IPS-20b (cell line): ENCODE measurements around the gene RNASEL.

Experiments used
- H3K27ac ChIP-seq: one replicate; pipeline ENCODE4 v1.5.1; 2013; ENCODE audit warnings: low read length
- H3K27me3 ChIP-seq: 2 replicates; pipeline ENCODE4 v1.6.1; 2013; ENCODE audit warnings: mild to moderate bottlenecking, low read length, inconsistent platforms; ENCODE audit not compliant: insufficient read depth
- H3K36me3 ChIP-seq: 2 replicates; pipeline ENCODE4 v1.6.1; 2013; ENCODE audit warnings: low read depth, mild to moderate bottlenecking, inconsistent platforms, low read length, moderate library complexity; ENCODE audit not compliant: insufficient read depth
- H3K4me1 ChIP-seq: 2 replicates; pipeline ENCODE4 v1.6.1; 2013; ENCODE audit warnings: mild to moderate bottlenecking, control low read depth, inconsistent platforms, low read length, moderate library complexity; ENCODE audit not compliant: insufficient read depth
- H3K4me3 ChIP-seq: 2 replicates; pipeline ENCODE4 v1.5.1; 2013; ENCODE audit warnings: mild to moderate bottlenecking, low read length, inconsistent platforms
- H3K9ac ChIP-seq: 2 replicates; pipeline ENCODE4 v1.6.1; 2013; ENCODE audit warnings: low read depth, mild to moderate bottlenecking, inconsistent platforms, low read length, moderate library complexity
- H3K9me3 ChIP-seq: 2 replicates; pipeline ENCODE4 v1.6.1; 2013; ENCODE audit warnings: mild to moderate bottlenecking, low read depth, low read length, inconsistent platforms; ENCODE audit not compliant: insufficient read depth

The RNASEL gene

DNA sequence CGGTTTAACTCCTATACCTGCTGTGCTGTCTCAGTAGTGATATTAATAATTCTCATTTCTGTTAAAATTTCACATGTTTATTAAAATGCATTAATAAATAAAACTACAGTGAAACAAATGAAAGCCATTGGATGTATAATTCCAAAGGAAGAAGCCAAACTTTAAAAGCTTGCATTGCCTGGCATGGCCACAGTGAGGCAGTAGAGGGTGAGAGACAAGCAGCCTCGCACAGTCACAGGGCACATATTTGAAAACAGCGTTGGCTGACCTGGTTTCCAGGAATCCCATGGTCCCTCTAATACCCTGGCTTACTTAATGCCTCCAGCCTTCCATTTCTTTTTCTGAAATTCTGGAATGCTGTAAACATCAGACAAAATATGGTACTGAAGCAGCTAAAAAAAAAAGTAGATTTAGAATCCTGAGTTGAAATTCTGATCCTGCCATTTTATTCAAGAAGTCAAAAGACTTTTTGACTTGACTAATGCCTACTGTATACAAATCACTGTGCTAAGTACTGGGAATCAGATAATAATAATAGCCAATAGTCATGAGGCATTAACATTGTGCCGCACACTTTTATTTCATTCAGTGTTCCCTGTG is 6.7 kb upstream of the RNASEL start:
- H3K36me3 ChIP-seq: peaks cover 13% of the 10 kb centered on the region; the same call in 1 of the 2 replicates
- H3K4me1 ChIP-seq: no peaks in the 10 kb centered on the region
- H3K27me3 ChIP-seq: no peaks in the 10 kb centered on the region
- no peaks in the 10 kb centered on the region for H3K9me3 ChIP-seq
- H3K4me3 ChIP-seq: no peak overlapping the region
- no peak overlapping the region for H3K27ac ChIP-seq
- H3K9ac ChIP-seq: no peak overlapping the region

DNA sequence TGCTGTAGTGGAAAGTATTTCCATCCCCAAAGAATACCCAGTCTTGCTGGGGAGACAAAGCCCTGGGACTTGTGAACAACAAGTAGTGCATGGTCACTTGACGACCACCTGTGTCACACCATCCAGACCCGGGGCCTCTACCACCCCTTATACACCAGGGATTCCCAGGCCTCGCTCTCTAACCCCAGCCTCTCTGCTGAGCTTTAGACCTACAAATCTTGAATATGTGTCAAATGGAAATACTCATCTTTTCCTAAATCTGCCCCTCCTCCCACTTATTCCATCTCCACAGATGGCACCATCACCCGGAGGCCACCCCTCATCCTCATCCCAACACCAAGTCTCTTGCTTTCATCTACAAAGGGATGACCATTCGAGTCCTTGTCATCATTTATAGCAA is 875 bp upstream of the RNASEL start:
- Histone ChIP-seq H3K36me3 (no peaks in the 10 kb centered on the region), H3K27me3 (no peaks in the 10 kb centered on the region), H3K27ac (no peak overlapping the region)

DNA sequence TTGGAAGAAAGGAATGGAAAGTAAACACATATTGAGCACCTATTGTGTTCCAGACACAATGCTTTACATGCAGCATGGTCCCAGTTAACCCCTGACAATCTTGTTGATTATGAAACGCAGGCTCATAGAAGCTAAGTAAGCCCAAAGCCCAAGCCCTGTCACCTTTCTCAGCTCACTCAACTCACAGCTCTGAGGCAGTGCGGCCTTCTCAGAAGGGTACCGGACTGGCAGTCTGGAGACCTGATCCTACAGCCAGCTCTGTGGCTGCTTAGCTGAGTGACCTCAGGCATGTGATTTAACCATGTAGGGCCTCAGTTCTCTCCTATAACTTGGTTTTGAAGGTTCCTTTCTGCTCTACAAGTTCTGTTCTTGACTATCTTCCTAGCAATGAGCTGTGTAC is 464 bp upstream of the RNASEL start:
- H3K36me3 ChIP-seq: no peaks in the 10 kb centered on the region
- no peaks in the 10 kb centered on the region for H3K27me3 ChIP-seq
- H3K27ac ChIP-seq: no peak overlapping the region
- peak overlapping the region; percentile 43; the same call in 1 of the 2 replicates for H3K9ac ChIP-seq
- H3K9me3 ChIP-seq: no peaks in the 10 kb centered on the region
- H3K4me1 ChIP-seq: peaks cover 13% of the 10 kb centered on the region
- H3K4me3 ChIP-seq: peak overlapping the region; percentile 67

More for the DNA sequence above, 875 bp upstream of the RNASEL start:
- Histone ChIP-seq H3K9ac (no peak overlapping the region), H3K4me1 (peaks cover 13% of the 10 kb centered on the region), H3K9me3 (no peaks in the 10 kb centered on the region), H3K4me3 (no peak overlapping the region)

DNA sequence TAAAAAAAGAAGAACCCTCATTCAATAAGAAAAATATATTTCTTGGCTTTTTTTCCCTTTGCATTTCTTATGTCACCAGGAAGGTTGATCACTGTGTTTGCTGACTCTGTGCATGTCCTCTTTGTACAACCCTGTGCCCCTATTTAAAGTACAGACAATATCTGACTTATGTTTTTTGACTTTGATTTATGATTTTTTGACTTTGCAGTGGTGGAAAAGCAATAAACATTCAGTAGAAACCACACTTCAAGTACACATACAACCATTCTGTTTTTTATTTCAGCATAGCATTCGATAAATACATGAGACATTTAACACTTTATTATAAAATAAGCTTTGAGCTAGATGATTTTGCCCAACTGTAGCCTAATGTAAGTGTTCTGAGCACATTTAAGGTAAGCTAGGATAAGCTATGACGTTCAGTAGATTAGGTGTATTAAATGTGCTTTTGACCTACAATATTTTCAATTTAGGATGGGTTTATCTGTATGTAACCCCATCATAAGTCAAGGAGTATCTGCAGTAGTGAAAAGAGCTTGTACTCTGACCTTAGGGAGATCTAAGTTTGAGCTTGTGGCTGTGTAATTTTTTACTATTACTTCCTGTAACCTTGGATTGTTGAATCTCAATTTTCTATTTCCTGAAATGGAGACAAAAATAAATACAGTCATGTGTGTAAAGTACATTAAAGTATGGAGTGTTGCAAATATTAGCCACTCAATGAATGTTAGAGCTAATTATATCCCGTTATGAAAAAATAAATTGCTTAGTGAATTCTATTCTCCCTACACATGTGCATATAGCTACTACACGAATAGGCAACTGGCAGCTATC is 1.2 kb downstream of the RNASEL start:
- H3K36me3 ChIP-seq: no peaks in the 10 kb centered on the region
- H3K9me3 ChIP-seq: no peaks in the 10 kb centered on the region
- no peak overlapping the region for H3K9ac ChIP-seq
- H3K4me1 ChIP-seq: peaks cover 13% of the 10 kb centered on the region
- no peak overlapping the region for H3K27ac ChIP-seq
- peak overlapping the region; percentile 67 for H3K4me3 ChIP-seq
- H3K27me3 ChIP-seq: no peaks in the 10 kb centered on the region

DNA sequence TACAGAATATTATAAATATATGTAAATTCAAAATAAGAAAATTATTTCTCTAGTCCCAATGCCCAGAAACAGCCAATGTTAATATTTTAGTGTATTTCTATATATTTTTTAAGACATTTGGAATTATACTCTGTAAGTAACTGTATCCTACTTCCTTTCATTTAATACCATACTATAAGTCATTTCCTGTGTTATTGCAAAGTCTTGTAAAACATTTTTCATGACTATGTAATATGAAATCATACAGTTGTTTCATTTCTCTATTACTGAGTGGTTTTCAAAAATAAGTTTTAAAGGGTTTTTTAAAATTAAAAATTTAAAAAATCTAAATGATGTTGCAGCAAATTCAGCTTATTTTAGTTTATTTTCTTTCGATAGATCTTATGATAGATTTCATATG is 2.0 kb downstream of the RNASEL start:
- Histone ChIP-seq H3K9me3 (no peaks in the 10 kb centered on the region), H3K36me3 (no peaks in the 10 kb centered on the region), H3K9ac (no peak overlapping the region), H3K27me3 (no peaks in the 10 kb centered on the region), H3K27ac (no peak overlapping the region), H3K4me3 (no peak overlapping the region), H3K4me1 (peaks cover 13% of the 10 kb centered on the region)

DNA sequence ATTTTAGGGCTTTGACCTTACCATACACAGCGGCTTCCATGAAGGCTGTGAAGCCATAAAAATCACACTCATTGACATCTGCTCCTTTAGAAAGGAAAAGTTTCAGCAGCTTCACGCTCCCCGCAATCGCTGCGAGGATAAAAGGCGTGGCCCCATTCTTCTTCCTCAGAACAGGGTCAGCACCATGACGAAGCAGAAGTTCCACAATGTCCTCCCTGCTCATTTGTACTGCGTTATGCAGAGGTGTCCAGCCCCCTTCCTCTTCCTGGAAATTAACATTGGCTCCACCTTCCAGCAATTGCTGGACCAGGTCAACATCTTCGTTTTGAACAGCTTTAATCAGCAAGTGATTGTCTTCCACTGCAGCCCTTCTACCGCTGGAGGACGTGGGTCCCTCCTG is 2.7 kb downstream of the RNASEL start:
- peaks cover 13% of the 10 kb centered on the region for H3K4me1 ChIP-seq
- H3K9me3 ChIP-seq: no peaks in the 10 kb centered on the region
- no peaks in the 10 kb centered on the region for H3K36me3 ChIP-seq
- no peak overlapping the region for H3K9ac ChIP-seq
- H3K4me3 ChIP-seq: no peak overlapping the region
- no peak overlapping the region for H3K27ac ChIP-seq
- no peaks in the 10 kb centered on the region for H3K27me3 ChIP-seq

DNA sequence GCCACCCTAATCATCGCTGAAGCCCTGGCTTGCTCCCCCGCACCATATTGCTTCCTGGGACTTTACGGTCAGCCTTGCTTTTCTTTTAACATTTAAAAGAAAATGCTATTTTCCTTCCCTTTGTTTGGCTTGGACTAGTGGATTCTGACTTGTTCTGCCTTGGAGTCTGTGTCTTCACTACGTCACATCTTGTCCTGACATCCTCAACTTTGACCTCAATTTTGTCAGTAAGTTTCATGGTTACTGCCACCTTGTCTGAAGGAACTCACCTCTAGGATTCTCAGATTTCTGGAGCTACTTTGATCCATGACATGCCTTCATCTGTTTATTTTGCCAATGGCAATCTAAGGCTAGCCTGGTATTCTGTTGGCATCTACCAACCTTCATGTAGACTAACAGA is 4.3 kb downstream of the RNASEL start:
- Histone ChIP-seq H3K27me3 (no peaks in the 10 kb centered on the region), H3K4me1 (peaks cover 13% of the 10 kb centered on the region), H3K27ac (no peak overlapping the region), H3K36me3 (no peaks in the 10 kb centered on the region), H3K4me3 (no peak overlapping the region), H3K9me3 (no peaks in the 10 kb centered on the region), H3K9ac (no peak overlapping the region)

DNA sequence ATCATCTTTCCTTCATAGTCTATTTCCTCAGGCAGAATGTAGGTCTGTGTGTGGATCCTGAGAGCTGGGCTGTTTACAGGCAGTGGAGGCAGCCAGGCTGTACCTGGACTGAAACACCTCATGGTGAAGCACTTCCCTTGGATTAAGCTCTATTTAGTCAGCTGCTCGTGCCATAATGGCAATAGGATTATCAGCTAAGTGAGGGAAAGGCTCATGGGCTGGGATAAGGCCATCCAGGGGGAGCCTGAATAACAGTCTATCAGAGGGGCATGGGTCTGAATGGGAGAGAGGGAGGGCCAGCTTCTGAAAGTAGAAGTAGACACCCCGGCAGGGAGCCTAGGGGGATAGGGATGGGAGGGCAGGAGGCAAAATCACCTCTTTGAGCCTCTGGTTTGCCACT is 8.3 kb downstream of the RNASEL start:
- Histone ChIP-seq H3K4me1 (no peaks in the 10 kb centered on the region), H3K4me3 (no peak overlapping the region), H3K27me3 (no peaks in the 10 kb centered on the region), H3K9ac (no peak overlapping the region), H3K27ac (no peak overlapping the region), H3K9me3 (no peaks in the 10 kb centered on the region), H3K36me3 (no peaks in the 10 kb centered on the region)

DNA sequence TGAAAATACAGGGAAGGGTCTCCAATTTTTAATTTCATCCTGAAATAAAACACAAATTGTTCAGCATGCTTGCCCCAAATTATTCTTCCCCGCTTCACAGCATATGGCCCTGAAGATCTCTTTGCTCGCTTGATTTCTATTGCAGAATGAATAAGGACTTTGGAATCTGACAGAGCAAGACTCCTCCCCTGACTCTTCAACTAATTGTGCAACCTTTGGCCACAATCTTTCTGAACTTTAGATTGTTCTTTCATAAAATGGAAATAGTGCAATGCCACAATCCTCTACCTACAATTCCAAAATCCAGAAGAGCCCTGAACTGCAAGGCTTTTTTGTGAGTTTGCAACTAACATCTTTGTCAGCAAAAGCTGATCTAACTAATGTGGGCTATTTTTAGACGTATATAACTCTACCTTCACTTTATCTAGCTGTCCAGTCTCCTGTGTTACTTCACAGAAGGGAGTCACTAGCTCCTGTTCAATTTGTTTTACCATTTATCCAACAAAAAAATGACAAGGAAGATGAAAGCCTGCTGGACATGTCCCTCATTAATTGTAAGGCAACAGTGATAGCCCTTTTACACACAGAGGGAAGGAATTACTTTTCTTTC is 13.4 kb downstream of the RNASEL start:
- Histone ChIP-seq H3K4me3 (no peak overlapping the region), H3K4me1 (no peaks in the 10 kb centered on the region), H3K27me3 (no peaks in the 10 kb centered on the region), H3K9ac (no peak overlapping the region), H3K9me3 (no peaks in the 10 kb centered on the region), H3K36me3 (no peaks in the 10 kb centered on the region), H3K27ac (no peak overlapping the region)

DNA sequence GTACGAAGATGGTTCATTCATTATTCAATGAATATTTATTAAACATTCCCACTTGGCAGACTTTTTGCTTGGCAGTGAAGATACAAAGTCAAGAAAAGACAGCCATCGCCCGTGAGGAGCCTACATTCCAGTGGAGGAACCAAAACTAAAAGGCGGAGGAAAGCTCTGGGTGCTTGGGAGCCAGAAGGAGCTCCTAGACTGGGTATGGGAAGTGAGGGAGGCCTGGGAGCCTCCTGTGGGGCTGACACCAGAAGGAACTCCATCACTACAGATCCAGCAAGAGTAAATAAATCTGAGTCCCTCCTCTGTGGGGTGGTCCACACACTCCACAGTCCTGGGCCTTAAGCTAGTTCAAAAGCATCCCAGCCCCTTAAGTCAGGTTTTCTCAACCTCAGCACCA is 14.9 kb downstream of the RNASEL start:
- Histone ChIP-seq H3K27me3 (no peaks in the 10 kb centered on the region), H3K4me1 (no peaks in the 10 kb centered on the region), H3K9ac (no peak overlapping the region), H3K36me3 (no peaks in the 10 kb centered on the region), H3K9me3 (no peaks in the 10 kb centered on the region), H3K27ac (no peak overlapping the region), H3K4me3 (no peak overlapping the region)

DNA sequence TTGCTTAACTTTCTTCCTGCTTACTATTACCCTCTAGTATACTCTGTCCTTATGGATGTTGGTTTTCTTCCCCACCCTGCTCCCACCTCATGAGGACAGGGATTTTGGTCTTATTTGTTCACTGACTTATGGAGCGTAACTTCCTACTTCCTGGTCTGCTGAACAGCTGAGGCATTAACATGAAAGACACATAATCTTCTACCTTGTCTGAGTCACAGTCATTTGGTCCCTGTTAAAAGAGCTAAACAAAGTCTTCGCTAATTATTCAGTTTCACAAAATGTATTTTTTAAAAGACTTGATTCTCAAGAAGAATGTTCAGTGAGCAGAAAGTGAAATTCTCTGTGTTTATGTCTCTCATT is 18.5 kb downstream of the RNASEL start:
- Histone ChIP-seq H3K4me1 (no peaks in the 10 kb centered on the region), H3K27me3 (no peaks in the 10 kb centered on the region)

More for the DNA sequence above, 18.5 kb downstream of the RNASEL start:
- Histone ChIP-seq H3K27ac (no peak overlapping the region), H3K4me3 (no peak overlapping the region), H3K9ac (no peak overlapping the region), H3K9me3 (no peaks in the 10 kb centered on the region), H3K36me3 (no peaks in the 10 kb centered on the region)
